A549 (cell line): ENCODE results near the gene JOSD1. TPM values are rescaled to one million over a fixed set of nuclear protein-coding genes. Genes with fewer than 3 reads are reported as not detected.

ENCODE experiments used
- ATAC-seq, 2 experiments: fragments of 200-7000 bp in 1 of 2; fragments of >200 bp in 1 of 2; cut with Nextera tagmentation in 1 of 2; cut with Tn5 transposase in 1 of 2; 3 replicates each; pipeline versions ENCODE4 v1.8.0 to v1.9.1; 2018 to 2020; ENCODE audit warnings: mild to moderate bottlenecking in 1 of 2, moderate library complexity in 1 of 2
- CTCF ChIA-PET: fragments of 300-600 bp; sonication (Branson Sonifier 250); formaldehyde crosslinking; extraction: SDS; loops from one replicate; lab custom pipeline; 2021; ENCODE audit warnings: antibody characterized with exemption, inconsistent platforms; lab: Yijun Ruan, JAX
- POLR2A ChIA-PET: fragments of 350-600 bp; formaldehyde crosslinking; extraction: SDS; loops from one replicate; lab custom pipeline; 2021; ENCODE audit warnings: antibody characterized with exemption, inconsistent platforms; lab: Yijun Ruan, JAX
- DNase-seq, 2 experiments: peaks; one replicate each; pipeline versions ENCODE4 v3.0.0 to v3.0.0-alpha.2; 2011 to 2016; ENCODE audit warnings: low read depth in 1 of 2, low spot score in 1 of 2
- FAIRE-seq: peaks from 2 replicates; lab custom pipeline; 2011; peaks lifted over from hg19 to GRCh38; lab: Jason Lieb, UNC
- H3K27ac ChIP-seq, 2 experiments: fragments of >200 bp; sonication (Bioruptor Twin); formaldehyde crosslinking; 3 replicates each; pipeline ENCODE4 v1.5.1; 2016 to 2017
- H3K4me1 ChIP-seq: fragments of >200 bp; sonication (Bioruptor Twin); formaldehyde crosslinking; 3 replicates; pipeline ENCODE4 v1.6.1; 2016
- H3K4me2 ChIP-seq: fragments of >200 bp; sonication (Bioruptor Twin); formaldehyde crosslinking; 3 replicates; pipeline ENCODE4 v1.6.1; 2016
- H3K4me3 ChIP-seq: fragments of >200 bp; sonication (Bioruptor Twin); formaldehyde crosslinking; 3 replicates; pipeline ENCODE4 v1.5.1; 2016
- H3K9me3 ChIP-seq: fragments of >200 bp; sonication (Bioruptor Twin); formaldehyde crosslinking; 3 replicates; pipeline ENCODE4 v1.6.1; 2016
- ELK1 ChIP-seq: fragments of 150-350 bp; IDR thresholded peaks from 2 replicates; pipeline ENCODE4 v1.6.1; 2014; ENCODE audit warnings: low read depth, mild to moderate bottlenecking, low read length
- EP300 ChIP-seq, 2 experiments: fragments of >200 bp; sonication (Bioruptor Twin); formaldehyde crosslinking; IDR thresholded peaks; 2 replicates in 1 of 2; 3 replicates in 1 of 2; pipeline ENCODE4 v1.6.1; 2016 to 2017
- HDAC2 ChIP-seq: fragments of 200-600 bp; sonication (generic); IDR thresholded peaks from 2 replicates; pipeline ENCODE4 v1.6.1; 2016
- HES2 ChIP-seq: fragments of >200 bp; sonication (Bioruptor Twin); formaldehyde crosslinking; IDR thresholded peaks from 2 replicates; pipeline ENCODE4 v1.6.1; 2016
- HMGXB4 ChIP-seq: fragments of 250-450 bp; sonication (Bioruptor Pico); IDR thresholded peaks from 2 replicates; pipeline ENCODE4 v1.5.0; 2021; ENCODE audit warnings: mild to moderate bottlenecking, moderate library complexity, borderline replicate concordance
- JUN ChIP-seq, 2 experiments: fragments of >200 bp; sonication (Bioruptor Twin); formaldehyde crosslinking; IDR thresholded peaks; 2 replicates in 1 of 2; 3 replicates in 1 of 2; pipeline ENCODE4 v1.6.1; 2016 to 2017
- KDM1A ChIP-seq: fragments of 200-600 bp; sonication (generic); IDR thresholded peaks from 2 replicates; pipeline ENCODE4 v1.6.1; 2016; ENCODE audit warnings: low read depth, mild to moderate bottlenecking
- MAFK ChIP-seq: fragments of 450-650 bp; IDR thresholded peaks from 2 replicates; pipeline ENCODE4 v1.6.1; 2014; ENCODE audit not compliant: partially characterized antibody
- NFE2L2 ChIP-seq: fragments of 150-350 bp; conservative IDR thresholded peaks from 2 replicates; pipeline ENCODE4 v1.6.1; 2014; ENCODE audit warnings: low read length
- RAD21 ChIP-seq, 2 experiments: fragments of >200 bp in 1 of 2; sonication (Bioruptor Twin) in 1 of 2; formaldehyde crosslinking in 1 of 2; IDR thresholded peaks in 1 of 2; conservative IDR thresholded peaks in 1 of 2; 2 replicates in 1 of 2; 3 replicates in 1 of 2; pipeline ENCODE4 v1.6.1; 2012 to 2018; ENCODE audit warnings: inconsistent platforms in 1 of 2
- REST ChIP-seq: fragments of 200-600 bp; sonication (generic); IDR thresholded peaks from 2 replicates; pipeline ENCODE4 v1.6.1; 2016; ENCODE audit warnings: antibody characterized with exemption, mild to moderate bottlenecking, moderate library complexity
- ZC3H11A ChIP-seq: fragments of 450-650 bp; IDR thresholded peaks from 2 replicates; pipeline ENCODE4 v1.6.1; 2014; ENCODE audit warnings: antibody characterized with exemption, mild to moderate bottlenecking
- ZSCAN20 ChIP-seq: fragments of 250-450 bp; sonication (Bioruptor Pico); IDR thresholded peaks from 2 replicates; pipeline ENCODE4 v1.8.0; 2022; ENCODE audit warnings: mild to moderate bottlenecking, moderate library complexity
- WGBS: methylation state at CpG from one replicate; pipeline ENCODE4 v1.1.6; 2017; ENCODE audit errors: missing lambda C conversion rate; 5-methylcytosine and 5-hydroxymethylcytosine counted together
- polyA plus RNA-seq, 4 experiments: library from polyadenylated mRNA; depleted of rRNA in 3 of 4; stranded (reverse); fragments of >200 nt; fragmentation: RNase III in 1 of 4; extraction: RNeasy Plus Mini Kit Qiagen cat#74134 plus additional on column Dnase treatment in 1 of 4; gene quantifications; 2 replicates in 3 of 4; 3 replicates in 1 of 4; pipeline ENCODE4 v1.2.3, GENCODE V29; 2011 to 2017

JOSD1 gene
- polyA plus RNA-seq, 2 of the 4 experiments (the other 2 are of a cell fraction), result 29.7 to 37.5 TPM

GRCh38 chr22:38738475-38739070 lies 37.8 kb upstream of the JOSD1 start:
- no peaks in the 10 kb centered on the region for H3K9me3 ChIP-seq
- 95% methylated on average over 17 of the region's 18 CpGs for WGBS
- H3K4me2 ChIP-seq, result no peak overlapping the region
- DNase-seq, result no peak
- no peak for FAIRE-seq
- CTCF ChIA-PET, result interaction anchor here (1.1 to 7.4 kb wide), 3 partner anchors 9 to 28 kb away, joined by 3 to 69 read pairs (median 10); no protein-coding TSS in a partner anchor
- no peaks in the 10 kb centered on the region for H3K4me1 ChIP-seq
- ATAC-seq, result no peak
- TF ChIP-seq HDAC2, result no peak
- TF ChIP-seq ZSCAN20, result no peak
- no peak for TF ChIP-seq ELK1
- no peak for TF ChIP-seq ZC3H11A
- TF ChIP-seq NFE2L2, result no peak
- POLR2A ChIA-PET, result no interaction called here
- no peak overlapping the region for H3K4me3 ChIP-seq
- no peak overlapping the region for H3K27ac ChIP-seq

- Histone ChIP-seq H3K4me2 (no peak overlapping the region), H3K9me3 (no peaks in the 10 kb centered on the region), H3K27ac (no peak overlapping the region), H3K4me3 (no peak overlapping the region), H3K4me1 (no peaks in the 10 kb centered on the region)
- 86% methylated on average over 21 of the region's 21 CpGs for WGBS
- FAIRE-seq (no peak), DNase-seq (no peak), ATAC-seq (no peak)
- no peak for TF ChIP-seq JUN (IDR thresholded peaks at IDR 0.05)
- no peak for TF ChIP-seq HES2
- TF ChIP-seq HMGXB4, result no peak
- TF ChIP-seq HDAC2, result no peak
- no peak for TF ChIP-seq NFE2L2
- TF ChIP-seq REST, result no peak
- POLR2A ChIA-PET, result no interaction called here
- CTCF ChIA-PET, result interaction anchor here (0.6 to 7.4 kb wide), 2 partner anchors 14 to 34 kb away, joined by 3 to 69 read pairs; no protein-coding TSS in a partner anchor
These were observed 36.7 kb upstream of the JOSD1 start for GRCh38 chr22:38737302-38738060.

- no peaks in the 10 kb centered on the region for H3K9me3 ChIP-seq
- ATAC-seq (no peak), FAIRE-seq (no peak), DNase-seq (no peak)
- TF ChIP-seq RAD21 (conservative IDR thresholded peaks at IDR 0.05 in 1 of 2, IDR thresholded peaks at IDR 0.05 in 1 of 2) (no peak), EP300 (IDR thresholded peaks at IDR 0.05) (no peak), MAFK (no peak), KDM1A (no peak)
- no peak overlapping the region for H3K4me2 ChIP-seq
- ChIA-PET POLR2A (no interaction called here), CTCF (interaction anchor here (1.0 to 7.4 kb wide), 5 partner anchors 11 to 778 kb away, joined by 3 to 69 read pairs (median 3); no protein-coding TSS in a partner anchor)
- no peak overlapping the region for H3K27ac ChIP-seq
- H3K4me1 ChIP-seq, result no peaks in the 10 kb centered on the region
- H3K4me3 ChIP-seq, result no peak overlapping the region
- WGBS, result 86% methylated on average over 6 of the region's 7 CpGs
These were observed 35.5 kb upstream of the JOSD1 start for GRCh38 chr22:38736257-38736570.
